ENCODE results near the gene UBL4A. TPM values are rescaled to one million over a fixed set of nuclear protein-coding genes. Genes with fewer than 3 reads are reported as not detected.

Gene UBL4A
- total RNA-seq, 4 donors from 2014 or later: 14.7 to 36.3 (median 29.5) TPM

GRCh38 chrX:154445776-154446175 is 40.6 kb downstream of the UBL4A start:
- no peaks in the 10 kb centered on the region for H3K9me3 ChIP-seq
- no peaks in the 10 kb centered on the region for H3K36me3 ChIP-seq
- H3K4me1 ChIP-seq: no peaks in the 10 kb centered on the region
- TF ChIP-seq, protein P1, sequence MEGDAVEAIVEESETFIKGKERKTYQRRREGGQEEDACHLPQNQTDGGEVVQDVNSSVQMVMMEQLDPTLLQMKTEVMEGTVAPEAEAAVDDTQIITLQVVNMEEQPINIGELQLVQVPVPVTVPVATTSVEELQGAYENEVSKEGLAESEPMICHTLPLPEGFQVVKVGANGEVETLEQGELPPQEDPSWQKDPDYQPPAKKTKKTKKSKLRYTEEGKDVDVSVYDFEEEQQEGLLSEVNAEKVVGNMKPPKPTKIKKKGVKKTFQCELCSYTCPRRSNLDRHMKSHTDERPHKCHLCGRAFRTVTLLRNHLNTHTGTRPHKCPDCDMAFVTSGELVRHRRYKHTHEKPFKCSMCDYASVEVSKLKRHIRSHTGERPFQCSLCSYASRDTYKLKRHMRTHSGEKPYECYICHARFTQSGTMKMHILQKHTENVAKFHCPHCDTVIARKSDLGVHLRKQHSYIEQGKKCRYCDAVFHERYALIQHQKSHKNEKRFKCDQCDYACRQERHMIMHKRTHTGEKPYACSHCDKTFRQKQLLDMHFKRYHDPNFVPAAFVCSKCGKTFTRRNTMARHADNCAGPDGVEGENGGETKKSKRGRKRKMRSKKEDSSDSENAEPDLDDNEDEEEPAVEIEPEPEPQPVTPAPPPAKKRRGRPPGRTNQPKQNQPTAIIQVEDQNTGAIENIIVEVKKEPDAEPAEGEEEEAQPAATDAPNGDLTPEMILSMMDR (IDR thresholded peaks at IDR 0.05): no peak
- no peak for TF ChIP-seq POLR2A (IDR thresholded peaks at IDR 0.05)
- DNase-seq: no peak
- no peak overlapping the region for H3K27ac ChIP-seq
- no peak overlapping the region for H3K4me3 ChIP-seq
- no peaks in the 10 kb centered on the region for H3K27me3 ChIP-seq
- intact Hi-C loops (cut with DNase I; ENCODE audit: low total_unique reads): no loop called here

- TF ChIP-seq, protein P1 (IDR thresholded peaks at IDR 0.05): no peak
- no peak for TF ChIP-seq POLR2A (IDR thresholded peaks at IDR 0.05)
- no peaks in the 10 kb centered on the region for H3K36me3 ChIP-seq
- peak overlapping the region; percentile 15 to 44 for H3K4me3 ChIP-seq
- H3K4me1 ChIP-seq: no peaks in the 10 kb centered on the region
- intact Hi-C loops (cut with DNase I; ENCODE audit: low total_unique reads): no loop called here
- no peaks in the 10 kb centered on the region for H3K9me3 ChIP-seq
- peak overlapping the region; percentile 86 to 89 for H3K27ac ChIP-seq
- no peaks in the 10 kb centered on the region for H3K27me3 ChIP-seq
- DNase-seq: no peak
These were observed 41.6 kb downstream of the UBL4A start for GRCh38 chrX:154444755-154445246.

DNA sequence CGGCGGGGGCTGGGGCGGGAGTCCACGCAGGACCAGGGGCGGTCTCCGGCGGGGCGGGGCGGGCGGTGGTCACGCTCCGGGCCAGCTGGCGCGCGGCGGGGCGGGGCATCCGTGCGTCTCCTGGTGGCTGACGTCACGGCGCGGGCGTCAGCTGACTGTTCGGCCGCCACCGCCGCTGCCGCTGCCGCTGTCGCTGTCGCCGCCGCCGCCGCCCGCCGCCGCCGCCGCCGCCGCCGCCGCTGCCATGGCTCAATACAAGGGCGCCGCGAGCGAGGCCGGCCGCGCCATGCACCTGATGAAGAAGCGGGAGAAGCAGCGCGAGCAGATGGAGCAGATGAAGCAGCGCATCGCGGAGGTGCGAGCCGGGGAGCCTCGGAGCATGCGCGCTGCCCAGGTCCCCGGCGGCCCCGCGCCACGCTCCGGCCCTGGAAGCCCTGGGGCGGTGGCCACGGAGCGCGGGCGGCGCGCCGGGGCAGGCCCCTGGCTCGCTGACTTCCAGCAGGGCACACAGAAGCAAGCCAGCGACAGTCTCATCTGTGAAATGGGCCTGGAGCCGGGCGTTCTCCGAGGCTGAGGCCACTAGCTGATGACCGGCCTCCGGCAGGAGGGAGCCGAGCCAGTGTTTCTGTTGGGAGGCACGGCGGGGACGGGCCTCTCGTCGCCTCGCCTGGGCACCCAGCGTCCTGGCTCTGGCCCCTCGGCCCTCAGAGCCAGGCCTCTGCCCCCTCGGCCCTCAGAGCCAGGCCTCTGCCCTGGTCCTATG is 42.2 kb downstream of the UBL4A start, which contains the start of gene FAM50A:
FAM50A (plus strand) TSS at position 150 of the 763 bp plus-strand sequence; CDS start at position 245, 95 bp downstream.
- Histone ChIP-seq H3K4me1 (no peaks in the 10 kb centered on the region), H3K36me3 (no peaks in the 10 kb centered on the region), H3K4me3 (peak within 1 kb of the TSS; percentile 15 to 44), H3K9me3 (no peaks in the 10 kb centered on the region), H3K27me3 (no peaks in the 10 kb centered on the region), H3K27ac (peak within 1 kb of the TSS; percentile 86 to 89)
- intact Hi-C loops (cut with DNase I; ENCODE audit: low total_unique reads): no loop called here
- TF ChIP-seq, protein P1 (IDR thresholded peaks at IDR 0.05): peak in 2 of 4 experiments; percentile 4 to 12
- TF ChIP-seq POLR2A (IDR thresholded peaks at IDR 0.05): peak; percentile 51 to 63
- DNase-seq: peak; percentile 74 to 79

DNA sequence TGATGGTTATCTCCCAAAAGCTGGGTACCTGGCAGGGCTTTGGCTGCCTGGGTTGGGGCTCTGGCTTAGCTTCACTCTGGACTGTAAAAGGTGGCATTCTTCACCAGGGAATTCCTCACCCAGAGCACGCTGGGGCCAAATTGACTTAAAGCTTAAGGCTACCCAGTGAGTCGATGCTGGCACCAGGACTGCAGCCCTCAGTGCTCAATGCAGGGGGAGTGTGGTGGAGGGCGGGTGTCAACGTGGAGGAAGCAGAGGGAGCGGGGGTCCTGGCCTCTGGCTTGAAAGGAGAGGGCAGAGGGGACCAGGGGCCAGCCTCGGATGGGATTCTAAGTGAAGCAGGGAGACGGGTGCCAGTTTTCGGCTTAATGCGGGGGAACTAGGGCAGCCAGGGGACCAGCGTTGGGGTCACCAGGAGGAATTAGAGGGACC is 42.9 kb downstream of the UBL4A start:
- intact Hi-C loops (cut with DNase I; ENCODE audit: low total_unique reads): no loop called here
- H3K4me1 ChIP-seq: peaks cover 0 to 5% of the 10 kb centered on the region in 2 donors
- no peaks in the 10 kb centered on the region for H3K9me3 ChIP-seq
- no peak for TF ChIP-seq POLR2A (IDR thresholded peaks at IDR 0.05)
- TF ChIP-seq, protein P1 (IDR thresholded peaks at IDR 0.05): no peak
- peak overlapping the region in 1 of 2 donors; percentile 27 for H3K4me3 ChIP-seq
- H3K36me3 ChIP-seq: no peaks in the 10 kb centered on the region
- no peak for DNase-seq
- no peaks in the 10 kb centered on the region for H3K27me3 ChIP-seq
- peak overlapping the region; percentile 86 to 89 for H3K27ac ChIP-seq

Measured in uterus (tissue), 4 donors.